ENCODE data around the gene MPRIP.

MPRIP gene

GRCh38 chr17:17111401-17112393, 69.4 kb downstream of the MPRIP start:
- TF ChIP-seq FOXP2 (optimal IDR thresholded peaks at IDR 0.05; ENCODE audit: borderline replicate concordance, extremely low read depth, extremely low read length, insufficient read depth) = no peak
- no peak for TF ChIP-seq POLR2AphosphoS5 (IDR thresholded peaks at IDR 0.05; ENCODE audit: low read depth, low read length)
- TF ChIP-seq REST (IDR thresholded peaks at IDR 0.05; ENCODE audit: insufficient read depth in 1 of 2, low read depth in 2 of 2, low read length in 2 of 2) = no peak
- TF ChIP-seq SIN3A (IDR thresholded peaks at IDR 0.05; ENCODE audit: borderline replicate concordance, insufficient read depth, low read length) = no peak
- no peak for TF ChIP-seq TAF1 (IDR thresholded peaks at IDR 0.05; ENCODE audit: borderline replicate concordance, insufficient read depth, low read length)

- no peak for TF ChIP-seq SIN3A (IDR thresholded peaks at IDR 0.05; ENCODE audit: borderline replicate concordance, insufficient read depth, low read length)
- no peak for TF ChIP-seq FOXP2 (optimal IDR thresholded peaks at IDR 0.05; ENCODE audit: borderline replicate concordance, extremely low read depth, extremely low read length, insufficient read depth)
- TF ChIP-seq POLR2AphosphoS5 (IDR thresholded peaks at IDR 0.05; ENCODE audit: low read depth, low read length) = no peak
- TF ChIP-seq REST (IDR thresholded peaks at IDR 0.05; ENCODE audit: insufficient read depth in 1 of 2, low read depth in 2 of 2, low read length in 2 of 2) = no peak
- TF ChIP-seq TAF1 (IDR thresholded peaks at IDR 0.05; ENCODE audit: borderline replicate concordance, insufficient read depth, low read length) = no peak
These were observed 70.5 kb downstream of the MPRIP start for GRCh38 chr17:17112628-17113200.

GRCh38 chr17:17114592-17115225, 72.5 kb downstream of the MPRIP start:
- TF ChIP-seq TAF1 (IDR thresholded peaks at IDR 0.05; ENCODE audit: borderline replicate concordance, insufficient read depth, low read length) (no peak), FOXP2 (optimal IDR thresholded peaks at IDR 0.05; ENCODE audit: borderline replicate concordance, extremely low read depth, extremely low read length, insufficient read depth) (no peak), REST (IDR thresholded peaks at IDR 0.05; ENCODE audit: insufficient read depth in 1 of 2, low read depth in 2 of 2, low read length in 2 of 2) (no peak), SIN3A (IDR thresholded peaks at IDR 0.05; ENCODE audit: borderline replicate concordance, insufficient read depth, low read length) (no peak), POLR2AphosphoS5 (IDR thresholded peaks at IDR 0.05; ENCODE audit: low read depth, low read length) (no peak)

- TF ChIP-seq POLR2AphosphoS5 (IDR thresholded peaks at IDR 0.05; ENCODE audit: low read depth, low read length) (no peak), SIN3A (IDR thresholded peaks at IDR 0.05; ENCODE audit: borderline replicate concordance, insufficient read depth, low read length) (no peak), FOXP2 (optimal IDR thresholded peaks at IDR 0.05; ENCODE audit: borderline replicate concordance, extremely low read depth, extremely low read length, insufficient read depth) (no peak)
These were observed 73.4 kb downstream of the MPRIP start for GRCh38 chr17:17115620-17116019.

GRCh38 chr17:17116406-17116805, 74.1 kb downstream of the MPRIP start:
- TF ChIP-seq TAF1 (IDR thresholded peaks at IDR 0.05; ENCODE audit: borderline replicate concordance, insufficient read depth, low read length) = no peak
- TF ChIP-seq POLR2AphosphoS5 (IDR thresholded peaks at IDR 0.05; ENCODE audit: low read depth, low read length) = no peak
- TF ChIP-seq SIN3A (IDR thresholded peaks at IDR 0.05; ENCODE audit: borderline replicate concordance, insufficient read depth, low read length) = no peak
- TF ChIP-seq REST (IDR thresholded peaks at IDR 0.05; ENCODE audit: insufficient read depth in 1 of 2, low read depth in 2 of 2, low read length in 2 of 2) = no peak
- TF ChIP-seq FOXP2 (optimal IDR thresholded peaks at IDR 0.05; ENCODE audit: borderline replicate concordance, extremely low read depth, extremely low read length, insufficient read depth) = no peak
